Natural killer cell (primary cell): ENCODE data around the gene LCLAT1. TPM values are rescaled to one million over a fixed set of nuclear protein-coding genes. Genes with fewer than 3 reads are reported as not detected.

ENCODE experiments used
- ATAC-seq, 3 donors: fragments of 150-1000 bp in 2 of 3; fragments of 200-7000 bp in 1 of 3; cut with Tn5 transposase; 1 replicate in 1 of 3; 2 replicates in 2 of 3; pipeline ENCODE4 v1.10.0; 2021; ENCODE audit warnings: mild to moderate bottlenecking in 2 of 3, moderate library complexity in 2 of 3
- DNase-seq, 2 donors: peaks; one replicate each; pipeline versions ENCODE4 v3.0.0 to v3.0.0-alpha.2; 2013 to 2021; ENCODE audit warnings: mixed read lengths in 1 of 2
- H3K27ac ChIP-seq: one replicate; pipeline ENCODE4 v1.5.1; 2013; ENCODE audit warnings: mild to moderate bottlenecking, low read length
- H3K27me3 ChIP-seq: one replicate; pipeline ENCODE4 v1.6.1; 2013; ENCODE audit warnings: low read length; ENCODE audit not compliant: control insufficient read depth, insufficient read depth
- H3K36me3 ChIP-seq: one replicate; pipeline ENCODE4 v1.6.1; 2013; ENCODE audit warnings: low read length; ENCODE audit not compliant: control insufficient read depth, insufficient read depth
- H3K4me1 ChIP-seq: one replicate; pipeline ENCODE4 v1.6.1; 2013; ENCODE audit warnings: low read length; ENCODE audit not compliant: control insufficient read depth, insufficient read depth
- H3K4me3 ChIP-seq: one replicate; pipeline ENCODE4 v1.5.1; 2013; ENCODE audit warnings: low read length
- H3K9me3 ChIP-seq: one replicate; pipeline ENCODE4 v1.6.1; 2013; ENCODE audit warnings: low read length; ENCODE audit not compliant: control insufficient read depth, insufficient read depth
- H3K27ac Mint-ChIP-seq, 2 donors: one replicate each; pipeline ENCODE4 v1.8.0; 2022; ENCODE audit warnings: mild to moderate bottlenecking in 2 of 2, mixed read lengths in 2 of 2, moderate library complexity in 1 of 2
- H3K27me3 Mint-ChIP-seq, 2 donors: one replicate each; pipeline ENCODE4 v1.8.0; 2022; ENCODE audit warnings: low read depth in 2 of 2, mixed read lengths in 2 of 2
- H3K36me3 Mint-ChIP-seq: one replicate; pipeline ENCODE4 v1.8.0; 2022; ENCODE audit warnings: mixed read lengths
- H3K4me1 Mint-ChIP-seq, 2 donors: one replicate each; pipeline ENCODE4 v1.8.0; 2022; ENCODE audit warnings: mixed read lengths in 2 of 2
- H3K4me3 Mint-ChIP-seq: one replicate; pipeline ENCODE4 v1.8.0; 2022; ENCODE audit warnings: mild to moderate bottlenecking, moderate library complexity, mixed read lengths
- H3K9me3 Mint-ChIP-seq, 2 donors: one replicate each; pipeline ENCODE4 v1.8.0; 2022; ENCODE audit warnings: mixed read lengths in 2 of 2
- CTCF ChIP-seq: fragments of 200-600 bp; IDR thresholded peaks from one replicate; pipeline ENCODE4 v1.8.0; 2022; ENCODE audit warnings: antibody characterized with exemption
- WGBS: methylation state at CpG from one replicate; pipeline ENCODE4 v1.1.7; 2013; ENCODE audit warnings: missing lambda C conversion rate; ENCODE audit not compliant: insufficient coverage; 5-methylcytosine and 5-hydroxymethylcytosine counted together
- intact Hi-C: fragments of 100-400 bp; cut with micrococcal nuclease; formaldehyde crosslinking; loops from one replicate; pipeline ENCODE4 v1.14.2; 2022
- total RNA-seq, 4 donors: library from RNA; stranded (reverse); fragments of 120-200 nt in 1 of 4; gene quantifications; one replicate each; pipeline versions ENCODE4 v1.2.3 to v1.2.4, GENCODE V29; 2013 to 2022

Gene LCLAT1
- total RNA-seq, 3 donors from 2014 or later (not counting 1 experiment from before 2014, with no cell fraction given): 13.0 to 16.2 (median 14.2) TPM

- 86% methylated on average over 4 of the region's 4 CpGs for WGBS
- H3K4me3 Mint-ChIP-seq: no peak overlapping the region
- Histone ChIP-seq H3K4me1 (no peaks in the 10 kb centered on the region), H3K9me3 (no peaks in the 10 kb centered on the region), H3K36me3 (no peaks in the 10 kb centered on the region), H3K27me3 (no peaks in the 10 kb centered on the region), H3K27ac (peak overlapping the region; percentile 2), H3K4me3 (no peak overlapping the region)
- H3K9me3 Mint-ChIP-seq: no peaks in the 10 kb centered on the region
- DNase-seq (no peak), ATAC-seq (no peak)
- TF ChIP-seq CTCF: no peak
- H3K4me1 Mint-ChIP-seq: peaks cover 9 to 12% of the 10 kb centered on the region in 2 donors
- H3K27ac Mint-ChIP-seq: peak overlapping the region in 1 of 2 donors; percentile 76
- intact Hi-C loops: no loop called here
- no peaks in the 10 kb centered on the region for H3K36me3 Mint-ChIP-seq
- no peaks in the 10 kb centered on the region for H3K27me3 Mint-ChIP-seq
These were observed 9.1 kb upstream of the LCLAT1 start for GRCh38 chr2:30437809-30438548.

GRCh38 chr2:30439296-30439695 is 7.8 kb upstream of the LCLAT1 start:
- 91% methylated on average over 1 of the region's 3 CpGs for WGBS
- Histone ChIP-seq H3K4me3 (no peak overlapping the region), H3K27ac (no peak overlapping the region), H3K36me3 (no peaks in the 10 kb centered on the region), H3K4me1 (no peaks in the 10 kb centered on the region), H3K27me3 (no peaks in the 10 kb centered on the region), H3K9me3 (no peaks in the 10 kb centered on the region)
- intact Hi-C loops: no loop called here
- Mint-ChIP-seq H3K27me3 (no peaks in the 10 kb centered on the region), H3K4me3 (no peak overlapping the region), H3K9me3 (no peaks in the 10 kb centered on the region), H3K36me3 (no peaks in the 10 kb centered on the region), H3K27ac (no peak overlapping the region), H3K4me1 (peaks cover 9 to 12% of the 10 kb centered on the region in 2 donors)
- no peak for TF ChIP-seq CTCF
- no peak for ATAC-seq
- DNase-seq: no peak

- ATAC-seq: no peak
- no peaks in the 10 kb centered on the region for H3K4me1 ChIP-seq
- no peaks in the 10 kb centered on the region for H3K27me3 ChIP-seq
- no peak overlapping the region for H3K27ac ChIP-seq
- no peaks in the 10 kb centered on the region for H3K9me3 ChIP-seq
- DNase-seq: peak in 1 of 2 donors; percentile 65
- no peaks in the 10 kb centered on the region for H3K36me3 ChIP-seq
- intact Hi-C loops: no loop called here
- no peak overlapping the region for H3K4me3 ChIP-seq
- H3K27me3 Mint-ChIP-seq: no peaks in the 10 kb centered on the region
- WGBS: 89% methylated on average over 5 of the region's 5 CpGs
- peaks cover 9 to 12% of the 10 kb centered on the region in 2 donors for H3K4me1 Mint-ChIP-seq
- TF ChIP-seq CTCF: no peak
- H3K36me3 Mint-ChIP-seq: no peaks in the 10 kb centered on the region
- no peak overlapping the region for H3K27ac Mint-ChIP-seq
- H3K4me3 Mint-ChIP-seq: no peak overlapping the region
- H3K9me3 Mint-ChIP-seq: no peaks in the 10 kb centered on the region
These were observed 7.2 kb upstream of the LCLAT1 start for GRCh38 chr2:30439879-30440278.

- ATAC-seq: no peak
- no peak for DNase-seq
- Mint-ChIP-seq H3K27me3 (no peaks in the 10 kb centered on the region), H3K27ac (no peak overlapping the region), H3K9me3 (no peaks in the 10 kb centered on the region), H3K4me3 (no peak overlapping the region), H3K36me3 (no peaks in the 10 kb centered on the region), H3K4me1 (peaks cover 9 to 12% of the 10 kb centered on the region in 2 donors)
- H3K4me1 ChIP-seq: no peaks in the 10 kb centered on the region
- 96% methylated on average over 4 of the region's 7 CpGs for WGBS
- no peaks in the 10 kb centered on the region for H3K9me3 ChIP-seq
- no peak overlapping the region for H3K27ac ChIP-seq
- H3K4me3 ChIP-seq: no peak overlapping the region
- no peak for TF ChIP-seq CTCF
- intact Hi-C loops: no loop called here
- no peaks in the 10 kb centered on the region for H3K27me3 ChIP-seq
- H3K36me3 ChIP-seq: no peaks in the 10 kb centered on the region
These were observed 6.0 kb upstream of the LCLAT1 start for GRCh38 chr2:30441023-30441422.
